ENCODE data around the gene SMOC2.

SMOC2 gene

GRCh38 chr6:168441434-168442391, 729 bp downstream of the SMOC2 start:
- no peak for FAIRE-seq

GRCh38 chr6:168442646-168443045, 1.7 kb downstream of the SMOC2 start:
- FAIRE-seq (no peak), DNase-seq (ENCODE audit: insufficient read length, low spot score) (no peak)

More at GRCh38 chr6:168441434-168442391, 729 bp downstream of the SMOC2 start:
- DNase-seq (ENCODE audit: insufficient read length, low spot score), result no peak

- FAIRE-seq, result no peak
- DNase-seq (ENCODE audit: insufficient read length, low spot score), result no peak
These were observed 6.3 kb downstream of the SMOC2 start for GRCh38 chr6:168447282-168447681.

DNA sequence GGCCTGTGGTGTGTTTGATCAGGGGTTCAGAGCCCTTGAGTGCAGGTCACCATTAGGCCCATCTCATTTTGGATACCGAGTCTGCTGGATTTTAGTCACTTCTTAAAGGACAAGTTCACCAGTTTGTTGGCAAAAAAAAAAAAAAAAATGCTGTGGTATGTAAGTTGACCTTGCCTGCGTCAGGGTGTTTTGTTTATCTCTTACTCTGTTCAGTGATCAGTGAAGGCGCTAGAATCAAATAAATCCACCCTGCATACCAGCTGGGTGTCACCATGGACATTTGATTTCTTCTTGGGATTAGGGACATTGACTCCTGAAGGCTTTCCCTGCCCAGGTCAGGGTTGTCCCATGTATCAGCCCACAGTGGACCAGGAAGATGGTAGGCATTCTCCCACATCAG, 6.7 kb downstream of the SMOC2 start:
- no peak for DNase-seq (ENCODE audit: insufficient read length, low spot score)
- FAIRE-seq, result no peak

DNA sequence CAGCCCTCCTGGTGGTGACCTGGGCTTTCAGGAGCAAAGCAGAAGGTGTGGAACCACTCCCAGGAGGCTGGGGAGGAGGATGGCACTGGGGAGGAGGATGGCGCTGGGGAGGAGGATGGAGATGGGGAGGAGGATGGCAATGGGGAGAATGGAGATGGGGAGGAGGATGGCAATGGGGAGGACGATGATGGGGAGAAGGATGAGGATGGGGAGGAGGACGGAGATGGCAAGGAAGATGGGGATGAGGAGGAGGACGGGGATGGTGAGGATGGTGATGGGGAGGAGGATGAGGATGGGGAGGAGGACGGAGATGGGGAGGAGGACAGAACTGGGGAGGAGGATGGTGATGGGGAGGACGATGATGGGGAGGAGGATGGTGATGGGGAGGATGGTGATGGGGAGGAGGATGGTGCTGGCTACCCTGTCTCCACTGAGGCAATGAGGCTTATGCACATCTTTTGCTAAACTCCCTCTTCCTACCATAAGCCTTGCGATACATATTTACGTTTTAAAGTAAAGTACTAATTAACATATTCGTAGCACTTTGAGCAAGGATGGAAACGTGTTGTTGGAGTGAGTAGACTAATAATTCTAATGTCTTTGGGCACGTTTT, 7.4 kb downstream of the SMOC2 start:
- FAIRE-seq, result no peak
- DNase-seq (ENCODE audit: insufficient read length, low spot score), result no peak

- DNase-seq (ENCODE audit: insufficient read length, low spot score) (no peak), FAIRE-seq (no peak)
These were observed 9.9 kb downstream of the SMOC2 start for GRCh38 chr6:168450917-168451316.

DNA sequence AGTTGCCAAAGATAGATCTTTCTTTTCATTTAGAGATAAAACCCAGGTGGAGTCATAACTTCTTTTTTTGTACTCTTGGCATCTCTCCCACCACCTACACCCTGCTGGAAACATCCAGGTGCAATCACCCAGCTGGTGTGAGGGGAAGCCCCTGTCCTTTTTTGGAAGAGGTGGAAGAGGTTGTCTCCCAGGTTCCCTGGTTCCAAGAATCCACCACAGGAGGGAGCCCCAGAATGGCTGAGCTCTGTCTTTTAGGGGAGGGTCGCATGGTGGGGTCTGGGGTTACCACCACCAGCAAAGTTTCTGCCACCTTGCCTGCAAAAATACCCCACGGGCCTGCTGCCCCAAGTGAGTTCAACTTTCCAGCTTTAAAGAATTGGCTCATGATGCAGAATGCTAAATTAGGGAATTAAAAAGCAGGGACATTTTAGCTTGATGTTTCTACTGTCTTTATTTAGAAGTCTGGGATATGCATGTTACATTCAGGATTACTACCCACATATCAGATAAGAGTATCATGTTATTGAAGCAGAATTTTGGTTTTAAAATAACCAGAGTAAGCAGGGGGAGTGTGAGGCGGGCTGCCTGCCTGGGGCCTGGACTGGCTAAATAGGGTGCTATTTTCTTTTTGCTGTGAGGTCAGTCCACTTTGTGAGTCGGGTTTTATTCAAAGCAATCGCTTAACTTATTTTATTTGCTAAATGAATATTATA, 11.0 kb downstream of the SMOC2 start:
- DNase-seq (ENCODE audit: insufficient read length, low spot score) (no peak), FAIRE-seq (no peak)

DNA sequence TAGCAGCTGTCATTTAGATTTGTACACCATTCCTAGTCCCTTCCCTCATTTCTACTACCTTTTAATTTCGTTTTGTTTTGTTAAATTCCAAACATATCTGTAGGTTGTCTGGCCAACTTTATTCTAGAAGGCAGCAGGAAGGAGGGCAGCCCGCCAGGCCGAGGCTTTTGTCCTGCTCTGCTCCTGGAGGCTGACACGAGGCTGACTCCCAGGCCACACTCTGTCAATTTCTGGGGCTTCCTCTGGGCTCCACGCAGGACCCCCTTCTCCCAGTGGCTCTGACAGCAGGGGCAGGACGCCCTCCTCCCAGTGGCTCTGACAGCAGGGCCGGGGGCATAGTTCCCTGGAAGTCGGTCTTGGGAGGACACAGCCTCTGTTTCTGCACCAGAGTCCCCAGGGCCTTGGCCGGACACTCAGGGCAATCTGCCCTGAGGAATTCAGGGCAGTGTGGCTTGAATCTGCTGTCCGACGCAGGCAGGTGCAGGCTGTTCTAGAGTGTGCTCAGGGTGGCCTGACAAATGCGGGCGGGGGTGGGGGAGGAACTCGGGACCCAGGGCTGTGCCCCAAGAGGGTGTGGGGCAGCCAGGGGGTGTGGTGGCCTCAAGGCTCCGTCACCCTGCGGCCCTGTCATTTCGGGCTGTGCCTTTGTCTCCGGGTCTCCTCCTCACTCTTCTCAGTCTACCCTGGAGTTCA, 11.8 kb downstream of the SMOC2 start:
- no peak for FAIRE-seq
- DNase-seq (ENCODE audit: insufficient read length, low spot score), result no peak

- FAIRE-seq, result no peak
- DNase-seq (ENCODE audit: insufficient read length, low spot score), result no peak
These were observed 15.0 kb downstream of the SMOC2 start for GRCh38 chr6:168455847-168456530.

GRCh38 chr6:168456907-168457652, 16.1 kb downstream of the SMOC2 start:
- FAIRE-seq, result no peak
- no peak for DNase-seq (ENCODE audit: insufficient read length, low spot score)

- DNase-seq (ENCODE audit: insufficient read length, low spot score), result no peak
These were observed 16.6 kb downstream of the SMOC2 start for GRCh38 chr6:168457653-168457934.

DNA sequence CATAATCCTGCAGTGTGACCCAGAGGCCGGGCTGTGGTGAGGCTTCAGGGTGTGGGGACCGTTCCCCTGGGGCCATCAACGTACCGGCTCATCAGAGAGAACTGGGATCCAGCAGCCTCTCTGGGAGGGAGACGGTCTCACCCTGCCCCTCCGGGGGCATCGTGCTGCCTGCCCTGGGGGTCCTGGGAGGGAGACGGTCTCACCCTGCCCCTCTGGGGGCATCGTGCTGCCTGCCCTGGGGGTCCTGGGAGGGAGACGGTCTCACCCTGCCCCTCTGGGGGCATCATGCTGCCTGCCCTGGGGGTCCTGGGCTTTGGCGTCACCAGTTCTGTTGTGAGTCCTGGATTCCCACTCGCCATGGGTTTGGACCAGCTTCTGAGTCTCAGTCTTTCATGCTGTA, 17.1 kb downstream of the SMOC2 start:
- FAIRE-seq, result no peak

More at GRCh38 chr6:168457653-168457934, 16.6 kb downstream of the SMOC2 start:
- no peak for FAIRE-seq

GRCh38 chr6:168459572-168459971, 18.6 kb downstream of the SMOC2 start:
- FAIRE-seq (no peak), DNase-seq (ENCODE audit: insufficient read length, low spot score) (no peak)

More for the DNA sequence above, 17.1 kb downstream of the SMOC2 start:
- no peak for DNase-seq (ENCODE audit: insufficient read length, low spot score)

DNA sequence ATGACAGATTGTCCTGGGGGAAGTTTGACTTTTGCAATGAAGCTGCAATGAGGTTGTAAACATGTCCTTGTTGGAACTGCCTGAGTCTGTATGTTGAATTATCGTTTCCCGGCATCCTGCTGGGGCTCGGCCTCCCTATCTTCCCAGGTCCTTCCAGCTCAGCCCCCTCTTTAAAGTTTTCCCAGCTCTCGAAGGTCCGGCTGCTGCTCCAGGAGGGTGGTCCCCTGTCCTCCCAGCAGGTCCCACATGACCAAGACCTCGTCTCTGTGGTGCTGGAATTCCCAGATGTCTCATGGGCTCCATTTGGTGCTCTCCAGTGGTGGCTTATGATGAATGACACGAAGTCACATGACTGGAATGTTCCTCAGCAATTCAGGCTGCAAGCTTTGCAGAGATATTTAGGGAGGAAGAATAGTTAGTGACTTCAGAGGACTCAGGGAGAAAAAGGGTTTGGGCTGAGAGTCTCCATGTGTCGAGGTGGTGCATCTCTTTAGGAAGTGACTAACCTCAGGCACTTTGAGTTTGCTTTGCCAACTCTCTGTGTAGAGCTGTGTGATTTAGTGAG, 21.4 kb downstream of the SMOC2 start:
- FAIRE-seq (no peak), DNase-seq (ENCODE audit: insufficient read length, low spot score) (no peak)

GRCh38 chr6:168464546-168464945, 23.6 kb downstream of the SMOC2 start:
- FAIRE-seq (no peak), DNase-seq (ENCODE audit: insufficient read length, low spot score) (no peak)

DNA sequence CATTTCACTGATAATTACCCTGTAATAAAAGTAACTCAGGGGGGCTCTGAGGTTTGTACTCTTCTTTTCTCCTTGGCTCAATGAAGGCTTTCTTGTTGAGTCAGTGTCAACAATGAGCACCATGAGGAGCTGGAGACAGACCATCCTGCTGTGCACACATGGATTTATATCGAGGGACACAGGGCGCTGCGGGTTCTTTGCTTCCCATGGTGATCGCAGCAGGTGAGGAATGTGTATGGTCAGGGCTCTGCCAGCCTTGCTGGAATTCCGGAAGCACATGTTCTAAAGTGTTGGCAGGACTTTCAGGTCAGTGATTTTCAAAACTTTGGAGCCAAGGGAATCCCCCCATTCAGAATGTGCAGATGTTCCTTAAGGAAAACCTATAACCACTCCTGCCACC, 27.1 kb downstream of the SMOC2 start:
- DNase-seq (ENCODE audit: insufficient read length, low spot score) (no peak), FAIRE-seq (no peak)

DNA sequence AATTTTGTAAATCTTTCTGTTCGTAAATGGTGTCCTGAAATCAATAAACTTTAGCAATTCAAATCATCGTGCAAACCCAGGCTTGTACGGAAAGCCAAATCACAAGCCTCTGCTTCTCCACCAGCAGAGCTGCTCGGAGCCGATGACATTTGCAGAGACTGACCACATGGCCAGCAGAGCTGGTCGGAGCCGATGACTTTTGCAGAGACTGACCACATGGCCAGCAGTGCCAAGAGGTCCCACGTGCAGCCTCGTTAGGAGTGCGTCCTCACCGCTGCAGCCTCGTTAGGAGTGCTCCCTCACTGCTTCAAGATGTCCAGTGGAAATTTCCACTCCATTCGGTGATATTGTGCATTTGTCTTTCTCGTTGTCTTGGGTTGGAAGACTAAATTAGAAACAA, 28.5 kb downstream of the SMOC2 start:
- no peak for FAIRE-seq
- no peak for DNase-seq (ENCODE audit: insufficient read length, low spot score)

- FAIRE-seq (no peak), DNase-seq (ENCODE audit: insufficient read length, low spot score) (no peak)
These were observed 28.9 kb downstream of the SMOC2 start for GRCh38 chr6:168469926-168470325.

DNA sequence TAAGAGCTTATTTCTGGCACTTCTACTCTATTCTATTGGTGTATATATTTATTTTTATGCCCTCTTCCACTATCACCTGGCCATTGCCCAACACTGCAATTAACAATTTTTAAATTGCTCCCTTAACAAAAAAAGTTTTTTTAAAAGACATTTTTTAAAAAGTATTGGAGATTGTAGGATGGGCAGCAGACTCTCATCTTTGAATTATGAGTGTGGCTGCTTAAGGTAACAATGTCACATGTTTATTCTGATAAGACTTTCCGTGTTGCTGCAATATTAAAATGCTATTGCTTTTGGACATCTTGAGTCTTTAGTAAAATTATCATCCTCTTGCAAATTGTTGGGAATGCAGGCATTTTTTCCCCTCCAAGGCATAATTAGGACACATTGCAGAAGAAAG, 31.4 kb downstream of the SMOC2 start:
- no peak for DNase-seq (ENCODE audit: insufficient read length, low spot score)
- FAIRE-seq, result no peak

Data from GM19239 (cell line).